ENCODE measurements around the gene HCRTR2.
"Not testable (repeated sequence)": the region's sequence is repeated elsewhere in the genome, so short reads cannot be mapped to it uniquely, and the experiment has no call there.

HCRTR2 gene

GRCh38 chr6:55174211-55175026 lies at the start of gene HCRTR2:
Gene HCRTR2 (plus strand): TSS chr6:55174515. CDS start chr6:55174588, 73 bp downstream.
- DNase-seq: no peak

GRCh38 chr6:55130806-55131324 lies 43.5 kb upstream of the HCRTR2 start:
- DNase-seq: no peak

DNA sequence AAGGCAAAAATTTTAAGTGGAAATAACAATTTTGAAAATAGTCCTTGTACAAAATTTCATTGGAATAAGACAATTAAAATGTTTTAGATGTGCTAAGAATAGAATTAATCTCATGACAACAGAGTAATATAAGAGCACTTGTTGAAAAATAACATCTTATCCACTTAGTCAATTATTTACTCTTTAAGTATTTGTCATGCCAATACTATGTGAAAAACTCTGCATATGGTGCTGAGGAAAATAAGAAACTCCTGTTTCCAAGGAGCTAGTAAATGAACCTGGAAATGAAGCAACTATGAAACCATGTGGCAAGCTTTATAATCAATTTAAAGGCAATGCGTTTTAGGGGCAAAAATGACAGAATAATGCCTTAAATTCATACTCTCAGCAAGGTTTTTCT lies 42.7 kb upstream of the HCRTR2 start:
- no peak for DNase-seq

DNA sequence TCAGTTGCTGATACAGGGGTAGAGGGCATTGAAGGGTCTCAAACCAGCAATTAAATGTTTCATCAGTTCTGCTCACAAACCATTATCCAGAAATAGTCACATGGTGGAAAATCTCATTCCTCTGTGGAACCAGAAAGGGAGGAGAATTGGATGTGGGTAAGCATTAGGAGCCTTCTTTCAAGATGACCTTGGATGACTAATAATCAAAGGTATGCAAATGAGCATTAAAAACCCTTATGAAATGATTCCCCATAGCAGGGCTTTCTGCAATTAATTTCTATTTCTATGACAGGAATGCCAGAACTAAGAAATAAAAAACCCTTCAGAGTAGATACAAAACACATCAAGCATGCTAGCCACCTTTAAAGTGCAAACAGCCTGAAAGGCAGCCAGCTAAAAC lies 37.4 kb upstream of the HCRTR2 start:
- no peak for DNase-seq

DNA sequence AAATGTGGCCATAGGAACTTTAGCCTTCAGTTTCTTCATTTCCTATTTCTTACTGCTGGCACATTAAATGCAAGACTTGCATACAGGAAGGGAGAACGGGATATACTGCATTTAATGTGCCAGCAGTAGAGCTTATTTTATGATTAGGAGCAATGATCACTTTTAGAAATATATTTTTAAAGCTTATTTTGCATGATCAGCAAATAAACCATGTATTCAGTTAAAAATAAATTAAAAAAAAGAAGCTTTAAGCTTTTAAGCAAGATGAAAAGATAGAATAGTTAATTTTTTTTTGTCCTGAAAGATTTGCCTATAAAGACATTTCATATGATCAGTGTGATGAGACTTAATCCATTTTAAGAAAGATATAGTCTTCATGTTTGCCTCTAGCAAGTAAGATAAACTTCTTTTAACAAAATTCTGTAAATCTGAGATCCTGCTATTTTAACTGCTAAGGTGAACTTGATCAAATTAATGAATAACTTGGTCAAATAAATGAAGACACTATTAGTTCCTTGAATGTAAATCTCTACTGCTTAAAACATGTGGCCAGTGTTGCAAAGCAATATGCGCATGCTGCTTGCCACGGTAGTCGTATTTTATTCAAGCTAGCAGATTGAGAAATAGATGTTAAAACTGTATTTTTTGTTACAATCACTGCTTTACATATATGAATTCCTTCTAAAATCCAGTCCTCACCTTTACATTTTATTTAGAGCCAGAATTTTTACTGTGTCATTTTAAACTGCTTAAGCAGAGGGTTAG lies 36.2 kb upstream of the HCRTR2 start:
- DNase-seq: no peak

DNA sequence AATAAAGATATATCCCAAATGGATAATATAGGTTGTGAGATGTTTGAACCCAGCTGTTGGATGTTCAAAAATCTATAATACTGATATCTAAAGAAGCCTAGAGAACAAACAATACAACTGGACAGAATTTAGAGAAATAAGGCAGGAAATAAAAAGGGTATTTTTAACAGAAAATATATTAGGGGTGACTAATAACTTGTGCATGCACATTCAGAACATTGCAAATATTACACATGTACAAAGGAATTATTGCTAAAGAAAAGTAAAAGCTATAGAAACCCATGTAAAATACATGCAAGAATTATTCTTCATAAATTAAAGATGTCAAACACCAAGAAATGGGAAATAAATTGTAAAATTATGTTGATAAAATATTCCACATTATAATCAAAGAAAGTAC lies 32.7 kb upstream of the HCRTR2 start:
- DNase-seq: no peak

- DNase-seq: no peak
Measured at GRCh38 chr6:55142610-55143009, 31.7 kb upstream of the HCRTR2 start.

DNA sequence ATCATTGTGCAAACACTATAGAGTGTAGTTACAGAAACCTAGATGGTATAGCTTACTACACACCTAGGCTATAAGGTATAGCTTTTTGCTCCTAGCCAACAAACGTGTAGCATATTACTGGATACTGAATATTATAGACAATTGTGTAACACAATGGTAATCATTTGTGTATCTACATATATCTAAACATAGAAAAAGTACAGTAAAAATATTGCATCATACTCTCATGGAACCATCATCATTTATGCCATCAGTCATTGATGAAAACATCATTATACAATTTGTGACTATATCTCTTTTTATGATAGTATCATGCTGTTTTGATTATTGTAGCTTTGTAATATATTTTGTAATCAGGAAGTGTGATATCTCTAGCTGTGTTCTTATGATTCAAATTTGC lies 21.0 kb upstream of the HCRTR2 start:
- no peak for DNase-seq

- not testable (repeated sequence) for DNase-seq
Measured at GRCh38 chr6:55158784-55159183, 15.5 kb upstream of the HCRTR2 start.

DNA sequence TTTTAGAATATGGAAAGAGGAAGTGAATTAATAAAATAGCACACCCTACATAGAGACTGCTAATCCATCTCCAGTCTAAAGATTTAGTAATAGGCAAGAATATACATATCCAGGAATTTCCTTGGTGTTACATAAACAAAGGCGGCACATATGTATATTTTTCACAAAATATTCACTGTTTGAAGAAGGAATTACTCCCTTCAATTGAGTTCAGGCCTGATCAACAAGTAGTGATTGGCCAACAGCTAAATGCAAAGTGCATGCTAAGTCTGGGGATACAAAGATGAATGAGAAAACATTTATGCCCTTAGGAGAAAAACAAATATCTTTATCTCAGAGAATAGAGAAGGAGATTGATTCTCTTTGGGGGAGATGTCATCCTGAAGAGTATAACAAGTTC lies 6.5 kb upstream of the HCRTR2 start:
- no peak for DNase-seq

DNA sequence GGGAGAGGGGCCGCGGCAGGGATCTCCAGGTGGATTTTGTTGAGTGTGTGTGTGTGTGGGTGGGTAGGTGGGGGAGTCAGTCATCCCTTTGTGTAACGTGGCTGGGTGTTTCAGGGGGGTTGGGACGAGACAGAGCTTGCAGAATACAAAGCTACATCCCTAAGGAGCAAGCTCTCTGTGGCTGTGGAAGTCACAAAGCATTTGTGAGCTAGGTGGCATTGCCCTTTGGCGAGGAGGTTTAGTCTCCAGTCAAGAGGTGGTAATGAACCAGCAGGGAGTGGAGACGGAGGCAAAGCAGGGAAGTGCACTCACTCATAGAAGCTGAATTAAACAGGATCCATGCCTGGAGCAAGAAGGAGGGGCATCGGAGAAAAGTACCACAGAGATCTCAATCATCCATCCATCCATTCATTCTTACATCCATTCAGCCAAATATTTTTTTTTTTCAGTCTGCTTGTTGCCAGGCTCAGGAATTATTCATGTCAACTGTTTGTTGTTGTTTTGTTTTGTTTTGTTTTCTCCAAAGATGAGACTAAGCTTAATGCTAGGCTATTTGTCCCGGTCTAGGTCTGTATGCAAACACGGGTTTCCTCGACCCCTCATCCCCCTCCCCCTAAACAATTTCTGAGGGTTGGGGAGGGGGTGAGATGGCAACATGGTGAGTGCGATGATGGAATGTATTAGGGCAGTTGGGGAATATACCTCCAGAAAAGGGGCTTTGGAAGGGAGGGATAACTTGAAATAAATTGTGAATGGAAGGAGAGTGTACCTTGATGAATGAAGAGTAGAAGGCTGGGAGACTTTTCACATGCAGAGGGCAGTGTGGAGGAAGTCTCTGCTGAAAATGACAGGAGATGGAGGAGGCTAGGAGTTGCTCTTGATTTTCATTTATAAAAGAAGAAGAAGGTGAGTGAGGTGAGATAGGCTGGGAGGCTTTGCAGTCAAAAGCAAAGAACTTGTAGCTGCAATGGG lies 1.0 kb downstream of the HCRTR2 start:
- no peak for DNase-seq

DNA sequence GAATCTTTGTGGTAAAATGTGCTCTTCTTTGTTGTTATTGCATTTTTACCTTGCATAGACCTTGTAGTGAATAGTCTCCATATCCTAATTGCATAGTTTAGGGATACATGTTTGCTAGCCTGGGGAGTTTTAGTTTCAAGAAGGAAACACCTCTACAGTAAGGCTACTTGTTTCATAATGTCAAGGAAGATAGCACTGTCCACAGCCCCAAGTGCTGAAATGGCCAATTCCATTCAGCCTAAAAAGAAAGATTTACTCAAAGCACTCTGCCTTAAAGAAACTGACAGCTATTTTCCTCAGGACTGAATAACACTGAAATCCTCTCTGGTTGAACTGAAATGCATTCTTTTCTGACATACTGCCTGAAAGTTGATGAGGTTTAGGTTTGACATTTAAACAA lies 2.6 kb downstream of the HCRTR2 start:
- no peak for DNase-seq

DNA sequence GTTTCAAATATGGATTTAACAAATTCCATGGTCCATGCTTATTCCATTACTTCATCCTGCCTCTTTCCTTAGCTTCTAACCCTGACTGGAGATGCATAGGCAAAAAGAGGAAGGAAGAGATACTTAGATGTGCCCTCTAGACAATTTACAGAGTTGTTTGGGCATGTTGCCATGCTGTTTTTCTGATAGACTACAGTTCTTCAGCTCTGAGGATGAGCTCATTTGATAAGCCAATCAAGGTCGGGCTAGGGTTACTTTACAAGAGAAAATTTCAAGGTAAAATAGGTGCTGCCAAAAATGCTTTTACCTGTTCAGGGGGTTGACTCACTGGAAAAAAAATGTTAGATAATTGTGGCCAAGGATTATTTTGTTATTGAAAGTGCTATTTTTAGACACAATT lies 5.9 kb downstream of the HCRTR2 start:
- DNase-seq: no peak

- no peak for DNase-seq
Measured at GRCh38 chr6:55182016-55182650, 7.8 kb downstream of the HCRTR2 start.

DNA sequence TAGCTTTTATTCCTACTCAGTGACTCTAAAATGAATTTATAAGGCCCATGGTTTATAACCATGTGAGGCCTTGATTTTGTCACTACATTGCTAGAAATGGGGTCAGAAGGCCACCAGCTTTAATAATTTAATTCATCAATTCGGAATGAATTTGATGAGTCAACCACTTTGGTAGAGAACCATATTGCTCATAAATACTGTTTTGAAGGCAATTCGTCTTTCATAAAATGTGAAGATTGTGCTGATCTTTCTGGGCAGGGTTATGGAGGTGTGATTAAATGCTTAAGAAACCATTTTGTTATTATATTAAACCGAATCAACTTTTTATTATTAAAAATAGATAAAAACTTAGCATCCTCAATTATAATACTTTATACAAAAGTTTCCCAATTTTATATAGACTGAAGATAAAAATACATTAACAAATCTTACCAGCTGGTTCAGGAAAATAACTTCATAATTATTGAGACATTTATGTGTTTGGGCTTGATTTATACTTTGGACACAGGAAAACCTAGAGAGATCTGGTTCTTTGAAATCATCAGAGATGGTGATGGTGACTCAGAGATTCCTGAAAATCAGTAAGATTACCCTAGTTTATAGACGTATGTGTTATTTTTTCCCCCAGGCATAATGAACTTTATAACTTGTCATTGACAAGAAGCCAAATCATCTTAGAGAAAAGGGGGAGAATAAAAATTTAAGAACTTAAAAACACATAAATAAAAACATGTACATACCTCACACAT lies 10.6 kb downstream of the HCRTR2 start:
- no peak for DNase-seq

DNA sequence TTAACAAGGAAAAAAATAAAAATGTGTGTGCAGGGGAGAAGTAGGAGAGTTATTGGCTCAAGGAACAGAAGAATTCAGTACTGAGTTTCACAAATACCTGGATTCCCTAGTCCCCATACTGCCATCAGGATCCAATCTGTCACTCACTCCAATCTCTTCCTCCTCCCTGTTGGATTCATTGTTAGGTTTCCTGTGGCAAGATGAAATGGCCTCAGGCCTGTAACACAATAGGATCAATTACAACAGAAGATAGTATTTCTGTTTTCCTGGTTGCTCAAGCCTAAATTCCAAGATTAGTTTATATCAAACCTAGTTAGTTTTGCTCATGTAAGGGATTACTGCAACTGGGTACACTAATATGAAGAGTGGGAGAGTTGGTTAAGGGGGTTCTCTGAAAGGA lies 24.4 kb downstream of the HCRTR2 start:
- no peak for DNase-seq

GRCh38 chr6:55199239-55199638 lies 24.9 kb downstream of the HCRTR2 start:
- no peak for DNase-seq

GRCh38 chr6:55208478-55209458 lies 34.5 kb downstream of the HCRTR2 start:
- no peak for DNase-seq

DNA sequence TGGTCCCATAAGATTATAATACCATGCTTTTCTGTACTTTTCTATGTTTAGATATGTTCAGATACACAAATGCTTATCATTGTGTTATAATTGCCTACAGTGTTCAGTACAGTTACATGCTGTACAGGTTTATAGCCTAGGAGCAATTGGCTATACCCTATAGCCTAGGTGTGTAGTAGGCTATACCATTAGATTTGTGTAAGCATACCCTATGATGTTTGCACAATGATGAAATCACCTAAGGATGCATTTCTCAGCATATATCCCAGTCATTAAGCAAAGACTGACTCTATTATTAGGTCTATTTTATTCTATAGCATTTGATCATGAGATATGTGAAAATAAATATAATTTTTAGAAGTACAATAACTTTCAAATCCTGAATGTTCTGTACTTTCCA lies 36.6 kb downstream of the HCRTR2 start:
- no peak for DNase-seq

GRCh38 chr6:55212156-55212555 lies 37.8 kb downstream of the HCRTR2 start:
- no peak for DNase-seq

Data from DMS 273 treated with DMSO at 0.1 percent for 48 hours (cell line).